ENCODE measurements around the gene SEMA5A.

SEMA5A gene

DNA sequence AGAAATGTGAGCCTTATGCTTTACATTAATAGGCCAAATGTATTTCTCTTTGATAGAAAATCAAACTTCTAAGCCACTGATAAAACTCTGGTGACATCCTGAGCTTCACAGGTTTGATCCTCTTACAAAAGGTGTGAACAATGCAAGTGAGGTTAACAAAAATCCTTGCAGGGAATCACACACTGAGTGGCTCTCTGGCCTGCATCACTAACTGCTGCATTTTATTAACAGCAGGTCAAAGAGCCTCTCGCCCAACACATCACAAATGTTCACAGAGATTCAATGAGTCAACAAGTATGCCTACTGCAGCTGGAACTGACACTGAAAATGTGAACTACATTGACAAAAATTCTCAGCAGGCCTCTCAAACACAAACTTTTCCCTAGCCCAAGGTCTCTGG, 122.3 kb downstream of the SEMA5A start:
- in situ Hi-C loops (cut with HindIII; ENCODE audit: low sequenced_read_pairs), result no loop called here
- DNase-seq (ENCODE audit: low read depth, low spot score), result peak; percentile 41
- H3K4me3 ChIP-seq (ENCODE audit: low read depth, low read length), result no peak overlapping the region
- TF ChIP-seq, protein P1, sequence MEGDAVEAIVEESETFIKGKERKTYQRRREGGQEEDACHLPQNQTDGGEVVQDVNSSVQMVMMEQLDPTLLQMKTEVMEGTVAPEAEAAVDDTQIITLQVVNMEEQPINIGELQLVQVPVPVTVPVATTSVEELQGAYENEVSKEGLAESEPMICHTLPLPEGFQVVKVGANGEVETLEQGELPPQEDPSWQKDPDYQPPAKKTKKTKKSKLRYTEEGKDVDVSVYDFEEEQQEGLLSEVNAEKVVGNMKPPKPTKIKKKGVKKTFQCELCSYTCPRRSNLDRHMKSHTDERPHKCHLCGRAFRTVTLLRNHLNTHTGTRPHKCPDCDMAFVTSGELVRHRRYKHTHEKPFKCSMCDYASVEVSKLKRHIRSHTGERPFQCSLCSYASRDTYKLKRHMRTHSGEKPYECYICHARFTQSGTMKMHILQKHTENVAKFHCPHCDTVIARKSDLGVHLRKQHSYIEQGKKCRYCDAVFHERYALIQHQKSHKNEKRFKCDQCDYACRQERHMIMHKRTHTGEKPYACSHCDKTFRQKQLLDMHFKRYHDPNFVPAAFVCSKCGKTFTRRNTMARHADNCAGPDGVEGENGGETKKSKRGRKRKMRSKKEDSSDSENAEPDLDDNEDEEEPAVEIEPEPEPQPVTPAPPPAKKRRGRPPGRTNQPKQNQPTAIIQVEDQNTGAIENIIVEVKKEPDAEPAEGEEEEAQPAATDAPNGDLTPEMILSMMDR (IDR thresholded peaks at IDR 0.05; ENCODE audit: low read depth, low read length), result no peak

DNA sequence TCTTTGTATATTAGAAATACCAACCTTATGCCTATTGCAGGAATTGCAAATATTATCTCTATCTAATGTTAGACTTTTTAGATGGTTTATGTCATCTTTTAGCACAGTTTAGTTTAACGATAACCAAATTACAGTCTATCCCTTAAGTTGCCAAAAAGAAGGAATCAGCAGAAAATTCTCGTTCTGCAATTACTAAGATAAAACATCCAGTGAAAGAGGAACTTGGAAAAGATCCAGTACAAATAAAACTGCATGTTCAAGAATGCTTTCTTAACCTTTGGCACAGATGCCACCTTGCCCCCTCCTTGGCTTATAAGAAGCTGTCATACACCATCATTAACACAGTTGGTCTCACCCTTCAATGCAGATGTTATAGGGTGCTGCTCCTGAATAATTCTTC, 124.0 kb downstream of the SEMA5A start:
- DNase-seq (ENCODE audit: low read depth, low spot score), result peak; percentile 12
- TF ChIP-seq, protein P1 (IDR thresholded peaks at IDR 0.05; ENCODE audit: low read depth, low read length), result no peak
- in situ Hi-C loops (cut with HindIII; ENCODE audit: low sequenced_read_pairs), result no loop called here
- H3K4me3 ChIP-seq (ENCODE audit: low read depth, low read length), result no peak overlapping the region

DNA sequence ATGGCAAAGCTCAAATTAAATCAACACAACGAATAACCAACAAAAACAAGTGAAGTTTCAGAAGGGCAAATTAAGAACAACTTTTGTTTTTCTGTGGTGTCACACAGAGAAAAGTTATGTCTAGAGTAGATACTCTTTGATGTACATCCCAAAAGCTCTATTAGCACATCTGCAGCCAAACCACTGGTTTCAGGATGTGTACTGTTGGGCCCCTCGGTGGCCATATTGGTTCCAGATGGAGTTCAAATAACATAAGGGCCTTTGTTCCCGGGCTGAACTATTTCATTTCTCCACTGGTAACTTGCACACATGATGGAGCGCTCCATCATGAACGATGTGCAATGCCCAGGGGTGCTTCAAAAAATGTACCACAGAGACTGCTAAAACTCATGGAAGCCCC, 126.1 kb downstream of the SEMA5A start:
- TF ChIP-seq, protein P1 (IDR thresholded peaks at IDR 0.05; ENCODE audit: low read depth, low read length), result no peak
- in situ Hi-C loops (cut with HindIII; ENCODE audit: low sequenced_read_pairs), result no loop called here
- no peak for DNase-seq (ENCODE audit: low read depth, low spot score)
- H3K4me3 ChIP-seq (ENCODE audit: low read depth, low read length), result no peak overlapping the region

DNA sequence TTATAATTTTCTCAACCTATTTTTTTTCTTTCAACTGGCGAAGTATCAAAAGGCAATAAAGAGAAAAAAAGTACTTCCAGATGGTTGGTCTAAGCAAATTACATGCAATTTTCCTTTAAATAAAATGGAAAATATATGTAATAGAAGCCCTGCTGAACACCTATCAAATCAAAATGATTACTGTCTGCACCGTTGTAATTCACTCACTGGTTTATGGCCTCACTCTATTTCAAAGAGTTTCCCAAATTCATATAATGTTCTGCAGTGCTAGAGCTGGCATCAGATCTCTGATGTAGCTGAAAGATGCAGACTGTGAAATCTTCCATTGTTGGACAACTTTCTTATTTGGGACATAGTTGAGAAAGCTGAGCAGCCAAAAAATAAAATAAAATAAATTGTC, 130.3 kb downstream of the SEMA5A start:
- in situ Hi-C loops (cut with HindIII; ENCODE audit: low sequenced_read_pairs), result no loop called here

DNA sequence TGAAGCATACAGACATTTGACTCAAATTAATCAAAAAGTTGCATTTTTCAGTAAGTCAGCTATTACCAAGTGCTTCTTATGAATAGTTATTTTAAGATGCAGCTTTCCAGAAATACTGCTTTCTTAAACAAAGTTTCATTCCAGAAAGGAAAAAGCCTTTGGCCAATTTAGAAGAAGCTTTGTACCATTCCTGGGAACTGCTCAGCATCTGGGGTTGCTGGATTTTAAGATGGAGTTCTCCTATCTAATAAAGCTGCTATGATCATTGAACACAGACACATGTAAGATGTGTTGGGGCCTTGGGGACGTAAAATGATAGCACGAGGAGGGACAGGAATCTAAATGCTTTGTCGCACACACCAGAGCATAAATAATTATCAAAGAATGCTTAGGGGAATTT, 130.8 kb downstream of the SEMA5A start:
- in situ Hi-C loops (cut with HindIII; ENCODE audit: low sequenced_read_pairs), result no loop called here
- no peak overlapping the region for H3K4me3 ChIP-seq (ENCODE audit: low read depth, low read length)
- DNase-seq (ENCODE audit: low read depth, low spot score), result no peak
- TF ChIP-seq, protein P1 (IDR thresholded peaks at IDR 0.05; ENCODE audit: low read depth, low read length), result no peak

More for the DNA sequence above, 130.3 kb downstream of the SEMA5A start:
- DNase-seq (ENCODE audit: low read depth, low spot score), result no peak
- TF ChIP-seq, protein P1 (IDR thresholded peaks at IDR 0.05; ENCODE audit: low read depth, low read length), result no peak
- H3K4me3 ChIP-seq (ENCODE audit: low read depth, low read length), result no peak overlapping the region

DNA sequence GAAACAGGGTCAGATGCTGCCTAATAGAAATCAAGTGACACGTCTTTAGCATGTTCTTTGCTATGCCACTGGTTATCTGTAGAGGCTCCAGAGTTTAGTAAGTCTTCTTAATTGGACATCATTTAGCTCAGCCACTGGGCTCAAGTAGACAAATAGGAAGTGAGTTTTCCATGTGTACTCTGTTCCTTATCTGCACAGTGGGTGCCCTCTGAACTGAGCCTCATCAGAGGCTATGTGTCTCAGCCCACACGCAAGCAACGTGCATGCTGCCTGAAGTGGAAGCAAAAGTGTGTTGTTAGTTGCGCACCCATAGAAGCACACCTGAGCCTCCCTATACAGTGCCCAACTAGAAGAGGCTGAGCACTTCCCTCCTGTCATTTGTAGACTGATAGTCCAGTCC, 134.7 kb downstream of the SEMA5A start:
- H3K4me3 ChIP-seq (ENCODE audit: low read depth, low read length), result no peak overlapping the region
- in situ Hi-C loops (cut with HindIII; ENCODE audit: low sequenced_read_pairs), result no loop called here
- TF ChIP-seq, protein P1 (IDR thresholded peaks at IDR 0.05; ENCODE audit: low read depth, low read length), result no peak
- DNase-seq (ENCODE audit: low read depth, low spot score), result no peak

DNA sequence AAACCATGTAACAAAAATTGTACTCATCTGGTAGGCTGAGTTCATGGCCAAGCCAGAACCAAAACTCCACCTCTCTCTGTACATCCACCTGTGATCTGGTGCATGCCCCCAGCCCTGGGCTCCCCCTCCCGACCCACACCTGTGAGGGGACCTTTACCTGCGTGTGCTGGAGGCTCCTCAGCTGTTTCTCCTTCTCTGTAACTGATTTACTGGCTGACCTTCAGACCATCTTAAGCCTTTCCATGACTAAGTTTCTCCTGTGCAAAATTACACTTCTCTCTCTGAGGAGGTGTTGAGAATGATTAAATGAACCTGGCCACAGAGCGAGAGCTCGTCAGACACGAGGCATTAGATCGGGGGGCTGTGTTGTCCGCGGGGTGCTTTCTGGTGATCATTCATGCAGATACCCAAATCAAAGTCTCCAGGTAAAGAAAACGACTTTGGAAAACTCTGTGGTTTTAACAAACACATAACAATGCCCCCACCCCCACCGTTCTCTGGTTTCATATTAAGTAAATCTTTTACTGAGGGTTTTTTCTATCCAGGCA, 136.4 kb downstream of the SEMA5A start:
- no peak for DNase-seq (ENCODE audit: low read depth, low spot score)
- in situ Hi-C loops (cut with HindIII; ENCODE audit: low sequenced_read_pairs), result no loop called here
- TF ChIP-seq, protein P1 (IDR thresholded peaks at IDR 0.05; ENCODE audit: low read depth, low read length), result no peak
- H3K4me3 ChIP-seq (ENCODE audit: low read depth, low read length), result no peak overlapping the region
